OCI-LY1 (cell line): ENCODE data around the gene HES5.

Source experiments
- CTCF ChIP-seq: fragments of 200-600 bp; sonication (generic), shearing (Covaris generic); IDR thresholded peaks from 2 replicates; pipeline ENCODE4 v1.5.1; 2017; ENCODE audit warnings: mild to moderate bottlenecking, antibody characterized with exemption, low read length, moderate library complexity, mixed read lengths
- EZH2 ChIP-seq: fragments of 200-600 bp; sonication (generic), shearing (Covaris generic); IDR thresholded peaks from 2 replicates; pipeline ENCODE4 v1.8.0; 2017; ENCODE audit warnings: borderline replicate concordance, mixed run types, mild to moderate bottlenecking, antibody characterized with exemption, low read length, moderate library complexity, mixed read lengths

- TF ChIP-seq CTCF, result no peak
- no peak for TF ChIP-seq EZH2
Observed at GRCh38 chr1:2552189-2552588, 22.1 kb upstream of the HES5 start.
